Measurements from ENCODE around the gene ADAMTS9. TPM values are rescaled to one million over a fixed set of nuclear protein-coding genes. Genes with fewer than 3 reads are reported as not detected.

The ADAMTS9 gene
- total RNA-seq, 1 experiment from 2014 or later: 0.46 TPM

DNA sequence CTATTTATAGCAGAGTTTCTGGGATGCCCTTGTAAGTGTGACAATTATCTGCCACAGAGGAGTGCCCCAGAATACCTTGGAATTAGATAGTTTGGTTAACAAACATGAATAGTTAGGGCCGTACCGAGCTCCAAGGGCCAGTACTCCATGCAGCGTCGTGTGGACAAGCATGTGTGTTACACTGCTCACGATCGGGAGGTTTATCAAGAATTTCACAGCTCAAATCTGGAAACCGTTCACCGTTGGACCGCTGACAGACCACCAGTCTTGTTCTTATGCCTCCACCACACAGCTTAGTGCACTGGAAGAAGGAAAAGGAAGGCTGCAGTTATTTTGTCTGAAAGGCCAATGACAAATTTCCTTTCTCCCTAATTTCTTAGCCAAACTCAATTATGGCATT is 93.7 kb downstream of the ADAMTS9 start:
- Histone ChIP-seq H3K9me3 (ENCODE audit: control insufficient read depth, low read depth, low read length) (no peaks in the 10 kb centered on the region), H3K23me2 (ENCODE audit: insufficient read length, low read depth, low read length, poor library complexity, severe bottlenecking) (no peaks in the 10 kb centered on the region), H3K4me2 (ENCODE audit: insufficient read depth, insufficient read length, low read length) (no peak overlapping the region), H3K9ac (ENCODE audit: extremely low read depth, insufficient read length, low read length) (no peak overlapping the region), H2AFZ (ENCODE audit: low read length) (no peak overlapping the region), H3K27me3 (ENCODE audit: insufficient read depth, low read length) (no peaks in the 10 kb centered on the region), H3T11ph (ENCODE audit: low read length) (no peak overlapping the region), H2BK12ac (ENCODE audit: insufficient read length, low read depth, low read length) (no peak overlapping the region), H4K5ac (ENCODE audit: insufficient read length, low read depth, low read length) (no peak overlapping the region), H3K18ac (ENCODE audit: insufficient read length, low read depth, low read length) (no peak overlapping the region), H2BK5ac (ENCODE audit: insufficient read length, low read length) (no peak overlapping the region), H3K79me1 (ENCODE audit: insufficient read depth, low read depth, low read length, poor library complexity, severe bottlenecking) (no peaks in the 10 kb centered on the region), H2AK5ac (ENCODE audit: insufficient read length, low read length) (no peak overlapping the region), H3K14ac (ENCODE audit: insufficient read depth, low read length) (no peak overlapping the region), H2BK15ac (ENCODE audit: low read depth, low read length) (no peak overlapping the region), H3K23ac (ENCODE audit: insufficient read length, low read depth, low read length) (no peak overlapping the region), H3K27ac (ENCODE audit: insufficient read length, low read depth, low read length) (no peak overlapping the region), H2BK20ac (ENCODE audit: low read depth, low read length, poor library complexity, severe bottlenecking) (no peak overlapping the region), H2BK120ac (ENCODE audit: low read depth, low read length, poor library complexity, severe bottlenecking) (no peak overlapping the region), H3K4me1 (ENCODE audit: insufficient read depth, low read length) (no peaks in the 10 kb centered on the region), H3K4ac (ENCODE audit: low read depth, low read length) (no peak overlapping the region), H3K79me2 (ENCODE audit: insufficient read depth, low read length) (no peaks in the 10 kb centered on the region), H4K91ac (ENCODE audit: insufficient read length, low read depth, low read length) (no peak overlapping the region), H3K56ac (ENCODE audit: insufficient read length, low read depth, low read length) (no peak overlapping the region), H4K20me1 (ENCODE audit: control insufficient read depth, insufficient read depth, insufficient read length) (no peaks in the 10 kb centered on the region), H4K8ac (replicated peaks; ENCODE audit: insufficient read length, low read depth, low read length) (no peak overlapping the region)
- no peaks in the 10 kb centered on the region for H3K9me3 Mint-ChIP-seq
- H3K27me3 Mint-ChIP-seq (ENCODE audit: low read depth): no peaks in the 10 kb centered on the region; the same call in 1 of the 2 replicates
- TF ChIP-seq, protein P1, sequence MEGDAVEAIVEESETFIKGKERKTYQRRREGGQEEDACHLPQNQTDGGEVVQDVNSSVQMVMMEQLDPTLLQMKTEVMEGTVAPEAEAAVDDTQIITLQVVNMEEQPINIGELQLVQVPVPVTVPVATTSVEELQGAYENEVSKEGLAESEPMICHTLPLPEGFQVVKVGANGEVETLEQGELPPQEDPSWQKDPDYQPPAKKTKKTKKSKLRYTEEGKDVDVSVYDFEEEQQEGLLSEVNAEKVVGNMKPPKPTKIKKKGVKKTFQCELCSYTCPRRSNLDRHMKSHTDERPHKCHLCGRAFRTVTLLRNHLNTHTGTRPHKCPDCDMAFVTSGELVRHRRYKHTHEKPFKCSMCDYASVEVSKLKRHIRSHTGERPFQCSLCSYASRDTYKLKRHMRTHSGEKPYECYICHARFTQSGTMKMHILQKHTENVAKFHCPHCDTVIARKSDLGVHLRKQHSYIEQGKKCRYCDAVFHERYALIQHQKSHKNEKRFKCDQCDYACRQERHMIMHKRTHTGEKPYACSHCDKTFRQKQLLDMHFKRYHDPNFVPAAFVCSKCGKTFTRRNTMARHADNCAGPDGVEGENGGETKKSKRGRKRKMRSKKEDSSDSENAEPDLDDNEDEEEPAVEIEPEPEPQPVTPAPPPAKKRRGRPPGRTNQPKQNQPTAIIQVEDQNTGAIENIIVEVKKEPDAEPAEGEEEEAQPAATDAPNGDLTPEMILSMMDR (conservative IDR thresholded peaks at IDR 0.05): no peak
- H3K4me1 Mint-ChIP-seq: no peaks in the 10 kb centered on the region
- H3K36me3 Mint-ChIP-seq (ENCODE audit: insufficient read depth in 1 of 3, low read depth in 3 of 3): no peaks in the 10 kb centered on the region; a peak in 1 of 7 replicates
- no CpG with 5 or more reads among the region's 9 CpGs for WGBS (ENCODE audit: extremely low coverage, insufficient read length, low lambda C conversion rate)
- DNase-seq: no peak
- no peak overlapping the region for H3K27ac Mint-ChIP-seq
- no peak overlapping the region for H3K4me3 Mint-ChIP-seq
